Muscle layer of colon (tissue), 2 donors: ENCODE results near the gene PAN3.
A peak's percentile ranks its signal among the peaks of the same experiment; 100 is the strongest.

ENCODE experiments used
- H3K27ac ChIP-seq: one replicate; pipeline ENCODE4 v1.7.0; 2013; ENCODE audit warnings: low read depth, mild to moderate bottlenecking, low read length, moderate library complexity
- H3K27me3 ChIP-seq, 2 donors: one replicate each; pipeline ENCODE4 v1.7.0; 2013; ENCODE audit warnings: low read length in 2 of 2, mild to moderate bottlenecking in 2 of 2; ENCODE audit not compliant: insufficient read depth in 2 of 2, control insufficient read depth in 1 of 2
- H3K36me3 ChIP-seq: one replicate; pipeline ENCODE4 v1.7.0; 2013; ENCODE audit warnings: mild to moderate bottlenecking, low read length; ENCODE audit not compliant: insufficient read depth
- H3K4me1 ChIP-seq: one replicate; pipeline ENCODE4 v1.7.0; 2013; ENCODE audit warnings: mild to moderate bottlenecking, low read length; ENCODE audit not compliant: insufficient read depth
- H3K4me3 ChIP-seq, 2 donors: one replicate each; pipeline ENCODE4 v1.7.0; 2013; ENCODE audit warnings: low read length in 2 of 2, low read depth in 1 of 2, mild to moderate bottlenecking in 1 of 2, moderate library complexity in 1 of 2
- H3K9ac ChIP-seq: one replicate; pipeline ENCODE4 v1.7.0; 2013; ENCODE audit warnings: low read length
- H3K9me3 ChIP-seq: one replicate; pipeline ENCODE4 v1.7.0; 2013; ENCODE audit warnings: mild to moderate bottlenecking, low read length
- donor health status: abdominal sarcoma.
- donor health status: Adenocarcinoma of cecum.

Gene PAN3

DNA sequence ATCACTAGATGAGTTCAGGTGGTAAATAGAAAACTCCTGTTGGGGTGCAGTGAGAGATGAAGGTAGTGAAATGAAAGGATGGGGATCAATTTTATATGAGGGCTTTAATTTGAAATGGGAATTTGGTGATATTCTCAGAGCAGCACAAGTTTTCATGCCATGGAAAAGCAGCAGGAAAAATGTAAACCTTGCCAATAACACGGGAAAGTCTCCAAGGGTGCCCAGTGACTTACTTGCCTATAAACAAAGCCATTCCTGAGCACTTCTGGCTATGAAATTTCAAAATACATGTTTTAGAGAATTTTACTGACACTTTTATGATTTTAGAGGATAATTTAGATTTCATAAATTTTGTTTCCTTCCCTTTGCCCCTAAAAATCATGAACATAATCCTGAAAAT is 21.6 kb upstream of the PAN3 start:
- no peaks in the 10 kb centered on the region for H3K9me3 ChIP-seq
- H3K27me3 ChIP-seq = no peaks in the 10 kb centered on the region
- H3K9ac ChIP-seq = no peak overlapping the region
- H3K4me1 ChIP-seq = no peaks in the 10 kb centered on the region
- no peak overlapping the region for H3K4me3 ChIP-seq
- no peaks in the 10 kb centered on the region for H3K36me3 ChIP-seq
- H3K27ac ChIP-seq = no peak overlapping the region

GRCh38 chr13:28117689-28118377 is 20.5 kb upstream of the PAN3 start:
- H3K27me3 ChIP-seq = no peaks in the 10 kb centered on the region
- no peak overlapping the region for H3K27ac ChIP-seq
- H3K4me3 ChIP-seq = no peak overlapping the region
- H3K36me3 ChIP-seq = no peaks in the 10 kb centered on the region
- no peak overlapping the region for H3K9ac ChIP-seq
- H3K9me3 ChIP-seq = no peaks in the 10 kb centered on the region
- H3K4me1 ChIP-seq = no peaks in the 10 kb centered on the region

DNA sequence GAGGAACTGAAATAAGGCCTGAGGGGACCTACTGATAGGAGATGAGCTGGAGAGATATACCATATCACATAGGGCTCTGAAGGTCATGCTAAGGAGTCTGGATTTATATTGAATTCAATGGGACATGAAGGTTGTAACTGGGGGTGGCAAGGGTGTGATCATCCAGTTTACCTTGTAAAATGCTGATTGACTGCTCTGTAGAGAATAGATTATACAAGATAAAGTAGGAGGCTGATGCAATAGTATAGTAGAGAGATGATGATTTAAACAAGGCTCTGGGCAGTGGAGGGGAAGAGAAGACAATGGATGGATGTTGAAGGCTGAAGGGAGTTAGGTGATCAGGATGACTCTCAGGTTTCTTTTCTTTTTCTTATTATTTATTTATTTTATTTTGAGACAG is 18.0 kb upstream of the PAN3 start:
- Histone ChIP-seq H3K4me3 (no peak overlapping the region), H3K27ac (no peak overlapping the region), H3K36me3 (no peaks in the 10 kb centered on the region), H3K9ac (no peak overlapping the region), H3K4me1 (no peaks in the 10 kb centered on the region), H3K9me3 (no peaks in the 10 kb centered on the region), H3K27me3 (no peaks in the 10 kb centered on the region)

GRCh38 chr13:28121224-28121623 is 17.1 kb upstream of the PAN3 start:
- no peak overlapping the region for H3K9ac ChIP-seq
- no peaks in the 10 kb centered on the region for H3K27me3 ChIP-seq
- H3K36me3 ChIP-seq = no peaks in the 10 kb centered on the region
- no peaks in the 10 kb centered on the region for H3K9me3 ChIP-seq
- H3K4me3 ChIP-seq = no peak overlapping the region
- no peaks in the 10 kb centered on the region for H3K4me1 ChIP-seq
- H3K27ac ChIP-seq = no peak overlapping the region

DNA sequence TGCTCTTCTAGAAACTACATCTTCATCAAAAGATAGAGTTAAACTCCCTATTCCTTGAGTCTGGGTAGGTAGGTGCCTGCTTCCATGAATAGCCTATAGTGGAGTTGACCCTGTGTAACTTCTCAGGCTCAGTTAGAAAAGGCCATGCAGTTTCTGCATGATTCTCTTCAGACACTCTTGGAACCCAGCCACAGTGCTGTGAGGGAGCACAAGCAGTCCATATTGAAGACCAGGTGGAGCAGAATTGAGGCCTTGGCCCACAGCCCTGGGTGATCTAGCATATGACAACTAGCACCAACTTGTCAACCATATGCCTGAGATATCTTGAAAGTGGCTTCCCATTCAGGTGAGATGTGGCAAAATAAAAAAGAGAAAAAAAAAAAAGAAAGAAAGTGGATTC is 10.3 kb upstream of the PAN3 start:
- Histone ChIP-seq H3K9me3 (no peaks in the 10 kb centered on the region), H3K9ac (no peak overlapping the region), H3K27ac (no peak overlapping the region), H3K36me3 (no peaks in the 10 kb centered on the region), H3K27me3 (no peaks in the 10 kb centered on the region), H3K4me3 (no peak overlapping the region), H3K4me1 (no peaks in the 10 kb centered on the region)

DNA sequence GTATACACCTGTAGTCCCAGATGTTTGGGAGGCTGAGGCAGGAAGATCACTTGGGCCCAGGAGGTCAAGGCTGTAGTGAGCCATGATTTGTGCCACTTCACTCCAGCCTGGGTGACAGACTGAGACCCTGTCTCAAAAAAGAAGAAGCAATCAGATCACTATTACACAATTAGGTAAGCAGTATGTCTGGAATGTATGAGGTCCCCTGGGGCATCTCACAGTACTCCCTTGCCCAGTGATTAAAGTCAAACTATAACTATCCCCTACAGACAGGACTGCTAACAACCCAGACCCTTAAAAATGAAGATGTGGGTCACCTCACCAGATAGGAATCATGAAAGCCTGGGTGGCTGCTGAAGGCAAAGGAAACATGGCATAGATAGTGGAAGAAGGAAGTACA is 9.4 kb upstream of the PAN3 start:
- Histone ChIP-seq H3K4me1 (no peaks in the 10 kb centered on the region), H3K27ac (no peak overlapping the region), H3K27me3 (no peaks in the 10 kb centered on the region), H3K9me3 (no peaks in the 10 kb centered on the region), H3K9ac (no peak overlapping the region), H3K36me3 (no peaks in the 10 kb centered on the region), H3K4me3 (no peak overlapping the region)

DNA sequence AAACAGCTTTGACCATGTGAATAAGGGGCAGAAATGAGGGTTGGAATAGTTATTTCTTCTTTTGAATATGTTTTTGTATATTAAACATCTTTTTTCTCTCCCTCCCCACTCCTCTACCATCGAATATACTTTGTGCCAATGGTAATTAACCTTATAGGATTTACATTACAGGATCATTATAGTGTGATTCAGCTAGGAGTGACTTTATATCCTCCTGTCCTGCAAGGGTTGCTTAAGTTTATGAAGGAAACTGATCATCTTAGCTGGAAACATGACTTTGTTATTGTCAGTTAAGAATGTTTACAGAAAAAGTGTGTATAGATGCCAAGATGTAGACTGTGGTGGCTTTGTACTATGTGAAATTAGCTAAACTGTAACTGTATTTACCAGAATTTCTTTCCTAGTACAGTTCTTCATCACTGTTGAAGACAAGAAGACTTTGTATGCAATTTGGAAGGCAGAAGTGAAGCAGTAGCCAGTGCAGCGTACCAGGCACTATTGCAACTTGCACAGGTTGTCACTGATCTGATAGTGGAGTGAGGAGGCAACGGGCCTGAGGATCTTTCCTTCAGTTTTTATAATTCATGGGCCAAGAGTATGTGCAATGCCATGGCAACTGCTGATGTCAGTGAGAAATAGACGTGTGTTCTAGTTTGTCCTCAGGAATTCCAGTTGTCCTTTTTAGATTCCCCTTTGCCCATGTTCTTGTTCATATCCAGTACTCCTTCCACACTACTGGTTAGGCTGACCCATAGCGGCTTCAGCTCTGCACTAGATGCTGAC is 8.2 kb upstream of the PAN3 start:
- Histone ChIP-seq H3K9me3 (no peaks in the 10 kb centered on the region), H3K36me3 (no peaks in the 10 kb centered on the region), H3K9ac (no peak overlapping the region), H3K27ac (no peak overlapping the region), H3K27me3 (no peaks in the 10 kb centered on the region), H3K4me1 (no peaks in the 10 kb centered on the region), H3K4me3 (no peak overlapping the region)

GRCh38 chr13:28131646-28132045 is 6.7 kb upstream of the PAN3 start:
- H3K9ac ChIP-seq = no peak overlapping the region
- peaks cover 1% of the 10 kb centered on the region for H3K4me1 ChIP-seq
- no peaks in the 10 kb centered on the region for H3K9me3 ChIP-seq
- no peak overlapping the region for H3K4me3 ChIP-seq
- H3K36me3 ChIP-seq = no peaks in the 10 kb centered on the region
- no peaks in the 10 kb centered on the region for H3K27me3 ChIP-seq
- no peak overlapping the region for H3K27ac ChIP-seq

DNA sequence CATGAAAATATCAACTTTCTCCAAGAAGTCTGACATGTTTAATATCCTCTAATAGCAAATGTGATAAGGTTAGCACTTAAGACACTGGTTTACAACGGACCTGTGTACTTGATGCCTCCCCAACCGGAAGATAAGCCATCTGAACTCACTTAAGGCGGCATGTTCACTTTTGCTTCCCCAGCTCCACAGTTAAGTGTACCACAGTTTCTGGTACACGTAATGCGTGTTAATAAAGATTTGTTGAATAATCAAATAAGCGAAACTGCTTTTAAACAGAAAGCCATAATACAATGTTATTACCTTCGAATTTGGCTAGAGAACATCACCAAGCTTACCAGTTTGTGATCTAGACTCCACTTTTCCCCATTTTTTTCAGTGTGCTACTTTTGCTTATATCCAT is 1.4 kb upstream of the PAN3 start:
- Histone ChIP-seq H3K4me3 (peak overlapping the region in 1 of 2 donors; percentile 91), H3K27me3 (no peaks in the 10 kb centered on the region), H3K4me1 (peaks cover 28% of the 10 kb centered on the region), H3K9me3 (no peaks in the 10 kb centered on the region), H3K36me3 (no peaks in the 10 kb centered on the region), H3K27ac (no peak overlapping the region), H3K9ac (peak overlapping the region; percentile 58)

DNA sequence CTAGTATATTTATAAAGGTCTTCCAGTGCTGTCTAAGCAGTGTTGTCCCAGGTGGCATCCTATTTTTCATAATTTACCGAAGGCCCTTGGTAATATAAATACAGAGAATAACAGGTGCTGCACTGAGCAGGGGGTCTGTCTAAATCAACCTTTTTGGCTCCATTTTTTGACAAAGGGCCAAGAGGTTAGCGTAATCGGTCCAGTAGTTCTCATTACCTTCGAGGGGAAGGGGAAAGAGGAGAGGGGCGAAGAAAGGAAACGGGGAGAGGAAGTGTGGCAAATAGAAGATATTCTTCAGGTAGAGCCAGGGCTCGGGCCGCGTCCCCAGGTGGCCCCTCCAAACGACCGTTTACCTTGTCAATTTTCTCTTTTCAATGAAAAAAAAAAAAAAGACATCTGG is 749 bp upstream of the PAN3 start:
- H3K9me3 ChIP-seq = no peaks in the 10 kb centered on the region
- no peaks in the 10 kb centered on the region for H3K36me3 ChIP-seq
- H3K4me3 ChIP-seq = peak overlapping the region; percentile 91 to 99
- H3K4me1 ChIP-seq = peaks cover 32% of the 10 kb centered on the region
- H3K27me3 ChIP-seq = no peaks in the 10 kb centered on the region
- peak overlapping the region; percentile 98 for H3K27ac ChIP-seq
- H3K9ac ChIP-seq = peak overlapping the region; percentile 58

DNA sequence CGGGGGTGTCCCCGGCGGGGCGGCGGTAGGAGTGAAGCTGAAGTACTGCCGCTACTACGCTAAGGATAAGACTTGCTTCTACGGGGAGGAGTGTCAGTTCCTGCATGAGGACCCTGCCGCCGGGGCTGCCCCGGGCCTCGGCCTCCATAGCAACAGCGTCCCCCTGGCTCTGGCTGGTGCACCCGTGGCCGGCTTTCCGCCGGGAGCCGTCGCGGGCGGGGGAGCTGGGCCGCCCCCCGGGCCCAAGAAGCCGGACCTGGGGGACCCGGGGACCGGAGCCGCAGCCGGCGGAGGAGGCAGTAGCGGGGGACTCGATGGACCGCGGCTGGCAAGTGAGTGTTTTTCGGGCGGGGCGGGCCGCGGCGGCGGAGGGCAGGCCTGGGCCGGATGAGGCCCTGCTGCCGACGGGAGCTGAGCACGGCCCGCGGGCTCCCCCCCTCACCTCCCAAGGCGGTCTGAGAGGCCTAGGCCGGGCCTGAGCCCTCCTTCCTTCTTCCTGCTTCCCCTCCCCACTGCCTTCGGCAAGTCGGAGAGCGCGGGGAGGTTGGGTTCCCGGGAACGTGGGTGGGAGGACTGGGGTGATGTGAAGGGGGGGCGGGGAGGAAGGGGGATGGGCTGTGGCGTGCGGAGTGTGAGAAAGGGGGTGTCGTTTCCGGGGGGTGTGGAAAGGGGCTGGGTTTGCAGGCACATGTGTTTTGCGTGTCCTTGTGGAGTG is 568 bp downstream of the PAN3 start:
- H3K4me1 ChIP-seq = peaks cover 36% of the 10 kb centered on the region
- H3K9ac ChIP-seq = peak overlapping the region; percentile 65
- H3K27ac ChIP-seq = peak overlapping the region; percentile 98
- no peaks in the 10 kb centered on the region for H3K36me3 ChIP-seq
- no peaks in the 10 kb centered on the region for H3K9me3 ChIP-seq
- H3K27me3 ChIP-seq = no peaks in the 10 kb centered on the region
- H3K4me3 ChIP-seq = peak overlapping the region; percentile 91 to 99
